Right kidney (tissue), 1 donor: Measurements from ENCODE around the gene ABCA3.

ENCODE experiments used
- DNase-seq: peaks from one replicate; pipeline ENCODE4 v3.0.0-alpha.2; 2016

The ABCA3 gene

GRCh38 chr16:2357331-2357730, 16.8 kb upstream of the ABCA3 start:
- no peak for DNase-seq

GRCh38 chr16:2350500-2350899, 10.0 kb upstream of the ABCA3 start:
- no peak for DNase-seq

GRCh38 chr16:2343211-2343610, 2.7 kb upstream of the ABCA3 start:
- no peak for DNase-seq

GRCh38 chr16:2341456-2342447, 1.2 kb upstream of the ABCA3 start:
- peak; percentile 22 for DNase-seq

GRCh38 chr16:2339521-2340484, 725 bp downstream of the ABCA3 start:
- DNase-seq: peak; percentile 87

- no peak for DNase-seq
Observed at GRCh38 chr16:2337431-2338296, 2.9 kb downstream of the ABCA3 start.

- DNase-seq: no peak
Observed at GRCh38 chr16:2335286-2335895, 5.1 kb downstream of the ABCA3 start.

- DNase-seq: no peak
Observed at GRCh38 chr16:2333772-2334379, 6.7 kb downstream of the ABCA3 start.

- DNase-seq: no peak
Observed at GRCh38 chr16:2333231-2333630, 7.3 kb downstream of the ABCA3 start.

GRCh38 chr16:2331931-2332267, 8.6 kb downstream of the ABCA3 start:
- DNase-seq: no peak

- DNase-seq: no peak
Observed at GRCh38 chr16:2331199-2331930, 9.2 kb downstream of the ABCA3 start.

- no peak for DNase-seq
Observed at GRCh38 chr16:2329532-2329931, 11.0 kb downstream of the ABCA3 start.

GRCh38 chr16:2328428-2328827, 12.1 kb downstream of the ABCA3 start:
- no peak for DNase-seq

- no peak for DNase-seq
Observed at GRCh38 chr16:2326191-2326590, 14.3 kb downstream of the ABCA3 start.

GRCh38 chr16:2325791-2326190, 14.7 kb downstream of the ABCA3 start:
- no peak for DNase-seq

- no peak for DNase-seq
Observed at GRCh38 chr16:2325181-2325580, 15.3 kb downstream of the ABCA3 start.

GRCh38 chr16:2324296-2324859, 16.1 kb downstream of the ABCA3 start:
- DNase-seq: no peak

- DNase-seq: no peak
Observed at GRCh38 chr16:2323701-2324100, 16.8 kb downstream of the ABCA3 start.

- DNase-seq: no peak
Observed at GRCh38 chr16:2319606-2320005, 20.9 kb downstream of the ABCA3 start.
